GM21717 (cell line): ENCODE results near the gene PSMD5.
A peak's percentile ranks its signal among the peaks of the same experiment; 100 is the strongest.
"Not testable (repeated sequence)": the region's sequence is repeated elsewhere in the genome, so short reads cannot be mapped to it uniquely, and the experiment has no call there.

Experiments used
- ATAC-seq: cut with Tn5 transposase; IDR thresholded peaks from one replicate; pipeline ENCODE4 v1.9.1; 2021; ENCODE audit warnings: mild to moderate bottlenecking, moderate library complexity; ENCODE audit not compliant: unreplicated experiment

The PSMD5 gene

DNA sequence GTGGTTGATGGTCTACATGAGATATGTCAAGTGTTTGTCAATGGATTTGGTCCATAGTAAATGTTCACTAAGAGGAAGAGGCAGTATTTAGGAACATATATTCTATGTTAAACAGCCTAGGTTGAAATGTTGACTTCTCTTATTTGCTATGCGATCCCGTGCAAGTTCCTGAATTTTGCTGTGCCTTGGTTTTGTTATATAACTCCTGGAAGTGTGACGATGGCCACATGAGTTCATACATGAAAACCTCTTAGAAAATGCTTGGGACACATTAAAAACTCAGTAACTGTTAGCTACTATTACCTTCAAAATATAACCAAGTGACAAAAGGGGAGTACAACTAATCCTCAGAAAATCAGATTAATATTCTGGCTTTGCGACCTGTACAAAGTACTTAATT, 27.6 kb downstream of the PSMD5 start:
- no peak for ATAC-seq

DNA sequence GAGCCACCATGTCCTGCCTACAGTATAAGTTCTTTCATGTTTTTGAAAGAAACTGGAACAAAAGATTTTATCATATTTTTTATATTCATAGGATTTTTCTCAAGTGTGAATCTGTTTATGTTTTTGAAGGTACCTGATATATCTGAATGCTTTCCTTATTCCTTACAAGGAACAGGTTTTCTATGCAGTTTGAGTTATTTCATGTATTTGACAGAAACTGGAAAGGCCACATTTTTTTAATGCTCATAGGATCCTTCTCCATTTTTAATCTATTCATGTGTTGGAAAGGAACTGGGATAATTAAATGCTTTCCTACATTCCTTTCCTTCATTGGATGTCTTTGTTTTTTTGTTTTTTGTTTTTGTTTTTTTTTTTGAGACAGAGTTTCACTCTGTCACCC, 33.8 kb downstream of the PSMD5 start:
- no peak for ATAC-seq

DNA sequence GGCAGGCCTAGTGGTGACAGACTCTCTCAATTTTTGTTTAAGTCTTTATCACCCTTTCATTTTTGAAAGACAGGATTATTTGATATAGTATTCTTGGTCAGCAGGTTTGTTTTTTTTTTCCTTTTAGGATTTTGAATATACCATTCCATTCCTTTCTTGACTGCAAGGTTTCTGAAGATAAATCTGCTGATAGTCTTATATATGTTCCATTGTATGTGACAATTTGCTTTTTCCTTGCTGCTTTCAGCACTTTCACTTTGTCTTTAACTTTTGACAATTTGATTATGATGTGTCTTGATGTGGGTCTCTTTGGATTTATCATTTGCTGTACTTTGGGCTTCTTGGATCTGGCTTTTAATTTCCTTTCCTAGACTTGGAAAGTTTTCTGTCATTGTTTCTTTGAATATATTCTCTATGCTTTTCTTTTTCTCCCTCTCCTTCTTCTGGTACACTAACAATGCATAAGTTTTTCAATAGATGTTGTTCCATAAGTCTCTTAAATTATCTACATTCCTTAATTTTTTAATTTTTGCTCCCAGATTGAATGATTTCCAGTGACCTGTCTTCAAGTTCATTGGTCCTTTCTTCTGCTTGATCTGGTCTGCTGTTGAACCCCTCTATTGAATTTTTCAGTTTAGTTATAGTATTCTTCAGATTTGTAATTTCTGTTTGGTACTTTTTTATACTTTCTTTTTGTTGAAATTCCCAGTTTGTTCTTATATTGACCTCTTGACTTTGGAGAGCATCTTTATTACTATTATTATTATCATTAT, 34.9 kb downstream of the PSMD5 start:
- no peak for ATAC-seq

DNA sequence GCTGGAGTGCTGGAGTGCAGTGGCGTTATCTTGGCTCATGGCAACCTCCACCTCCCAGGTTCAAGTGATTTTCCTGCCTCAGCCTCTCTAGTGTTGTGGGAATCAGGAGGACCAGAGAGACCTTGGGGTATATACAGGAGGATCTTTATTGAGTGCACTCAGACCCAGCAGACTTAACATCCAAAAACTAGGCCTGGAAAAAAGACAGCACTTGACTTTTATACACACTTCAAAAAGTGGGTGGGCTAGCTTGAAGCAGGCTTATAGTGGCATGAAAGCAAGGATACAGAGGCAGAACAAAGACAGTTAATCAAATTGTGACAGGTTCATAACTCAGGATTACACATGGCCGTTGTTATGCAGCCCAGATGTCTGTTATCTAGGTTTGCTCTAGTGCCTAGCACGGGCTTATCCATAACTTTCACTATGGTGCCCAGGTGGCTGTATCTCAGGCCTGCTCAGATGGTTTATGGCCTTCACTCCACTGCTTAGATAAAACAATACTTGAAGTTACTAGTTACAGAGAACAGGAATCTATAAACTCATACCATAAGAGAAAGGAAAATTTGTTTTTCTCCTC, 37.8 kb downstream of the PSMD5 start:
- ATAC-seq = not testable (repeated sequence)

DNA sequence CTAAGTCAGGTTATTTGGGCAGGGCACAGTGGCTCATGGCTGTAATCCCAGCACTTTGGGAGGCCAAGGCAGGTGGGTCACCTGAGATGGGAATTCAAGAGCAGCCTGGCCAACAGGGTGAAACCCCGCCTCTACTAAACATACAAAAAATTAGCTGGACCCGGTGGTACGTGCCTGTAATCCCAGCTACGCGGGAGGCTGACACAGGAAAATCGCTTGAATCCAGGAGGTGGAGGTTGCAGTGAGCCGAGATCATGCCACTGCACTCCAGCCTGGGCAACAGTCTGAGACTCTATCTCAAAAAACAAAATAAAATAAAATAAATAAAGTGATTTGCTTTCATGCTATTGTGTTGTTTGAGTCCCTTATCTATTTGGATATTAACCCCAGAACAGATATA, 41.3 kb downstream of the PSMD5 start:
- no peak for ATAC-seq

DNA sequence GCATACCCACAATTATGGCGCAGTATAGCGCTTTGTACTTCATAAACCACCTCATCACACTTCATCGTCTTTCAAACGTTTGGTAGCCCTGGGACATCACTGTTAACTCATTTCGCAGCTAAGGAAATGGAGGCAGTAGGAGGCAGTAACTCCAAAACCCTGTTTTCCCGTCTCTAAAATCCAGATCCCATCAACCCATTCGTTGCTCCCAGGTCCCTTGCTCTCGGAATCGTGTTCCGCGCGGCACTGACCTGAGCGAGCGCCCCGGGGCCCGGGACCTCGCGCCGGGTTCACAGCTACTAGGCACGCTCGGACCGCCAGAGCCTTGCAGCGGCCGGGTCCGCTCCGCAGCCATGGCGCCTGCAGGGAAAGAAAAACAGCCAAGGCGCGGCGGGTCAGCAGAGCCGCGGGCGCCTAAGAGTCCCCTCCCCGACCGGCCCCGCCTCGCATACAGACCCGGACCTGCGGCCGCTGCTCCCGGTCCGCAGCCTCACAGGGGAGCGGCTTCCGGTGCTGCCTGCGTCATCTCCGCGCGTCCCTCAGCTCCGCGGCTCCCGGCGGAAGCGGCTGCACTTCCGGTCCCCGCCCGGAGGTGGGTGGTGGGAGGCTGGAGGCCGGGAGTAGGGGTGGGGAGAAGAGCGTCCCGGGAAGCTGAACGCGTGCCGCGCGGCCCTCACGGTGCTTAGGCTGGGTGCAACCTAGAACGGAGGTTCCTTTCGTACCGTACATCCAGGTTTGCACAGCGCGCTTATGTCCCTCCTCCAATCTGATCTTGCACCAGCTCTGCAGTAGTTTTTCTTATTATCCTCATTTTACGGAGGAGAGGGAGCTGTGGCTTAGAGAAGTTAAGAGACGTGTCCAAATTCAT, 49.6 kb downstream of the PSMD5 start, which contains the start of gene FBXW2:
TSS of gene FBXW2 (minus strand) at position 519 of the 868 bp plus-strand sequence. CDS start 5,158 bp downstream, outside the sequence.
- peak; percentile 91 for ATAC-seq

DNA sequence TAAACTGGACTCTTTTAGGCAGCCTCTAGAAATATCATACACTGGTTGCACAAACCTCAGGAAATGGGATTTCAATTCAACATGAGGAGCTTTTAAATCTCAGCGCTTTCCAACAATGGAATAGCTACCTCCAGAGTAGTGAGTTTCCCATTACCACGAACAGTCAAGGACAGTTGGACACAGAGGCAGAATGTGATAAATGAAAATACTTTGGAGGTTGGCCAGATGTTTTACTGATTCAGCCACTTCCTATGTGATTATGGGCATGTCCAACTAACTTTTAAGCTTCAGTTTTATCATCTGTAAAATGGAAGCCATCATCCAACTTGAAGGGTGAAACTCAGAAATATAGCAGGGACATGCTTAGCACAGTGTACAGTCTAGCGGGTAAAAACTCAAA, 51.6 kb downstream of the PSMD5 start:
- ATAC-seq = no peak

DNA sequence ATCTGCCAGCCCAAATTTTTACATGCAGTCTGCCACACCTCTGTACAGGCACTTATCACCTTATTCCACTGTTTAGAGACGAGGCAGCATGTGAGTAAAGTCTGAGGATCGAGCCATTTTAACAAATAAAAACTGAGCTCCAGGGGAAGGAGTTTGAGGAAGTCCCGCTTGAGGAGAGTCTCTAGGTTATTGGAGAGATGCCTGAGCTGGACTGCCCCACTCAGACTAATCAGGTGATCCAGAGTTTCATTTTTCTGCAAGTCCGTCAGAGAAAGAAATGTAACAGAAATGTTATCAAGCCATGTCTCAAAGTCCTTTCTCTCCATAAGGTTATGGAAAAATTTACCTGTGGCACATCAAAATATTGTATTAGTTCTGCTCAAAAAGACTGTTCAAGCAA, 54.8 kb downstream of the PSMD5 start:
- ATAC-seq = no peak

DNA sequence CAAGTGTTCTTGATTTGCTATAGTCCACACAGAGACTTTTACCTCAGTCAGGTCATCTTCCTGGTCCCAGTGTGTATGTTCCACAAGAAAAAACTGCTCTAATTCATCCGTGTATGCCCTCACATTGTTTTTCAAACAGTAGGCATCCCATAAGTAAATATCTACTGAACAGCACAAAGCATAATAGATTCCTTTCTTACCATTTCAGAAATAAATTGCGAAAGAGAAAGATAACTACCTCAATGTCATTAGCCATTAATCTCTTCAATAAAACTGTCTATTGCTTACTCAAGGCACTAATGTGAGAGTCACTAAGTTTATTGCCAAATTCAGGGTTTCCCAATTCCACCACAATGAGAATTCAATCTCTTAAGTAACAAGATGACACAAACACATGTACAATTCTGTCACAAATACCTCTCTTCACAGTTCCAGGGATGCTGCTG, 59.1 kb downstream of the PSMD5 start:
- ATAC-seq = no peak

DNA sequence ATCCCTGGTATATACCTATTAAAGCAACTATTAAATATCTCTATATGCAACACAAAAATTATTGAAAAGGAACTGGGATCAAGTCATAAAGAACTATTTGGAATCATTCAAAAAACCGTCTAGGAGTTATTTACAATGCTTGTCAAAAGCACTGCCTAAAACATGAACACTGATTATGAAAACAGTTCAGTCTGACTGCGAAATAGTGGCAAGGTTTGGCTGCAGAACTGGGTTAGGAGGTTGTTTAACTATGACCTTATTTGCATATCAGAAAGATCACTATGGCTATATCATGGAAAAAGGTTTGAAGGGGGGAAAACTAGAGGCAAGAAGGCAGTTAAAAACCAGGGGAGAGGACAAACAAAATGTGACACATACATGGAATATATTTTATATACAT, 61.5 kb downstream of the PSMD5 start:
- no peak for ATAC-seq

DNA sequence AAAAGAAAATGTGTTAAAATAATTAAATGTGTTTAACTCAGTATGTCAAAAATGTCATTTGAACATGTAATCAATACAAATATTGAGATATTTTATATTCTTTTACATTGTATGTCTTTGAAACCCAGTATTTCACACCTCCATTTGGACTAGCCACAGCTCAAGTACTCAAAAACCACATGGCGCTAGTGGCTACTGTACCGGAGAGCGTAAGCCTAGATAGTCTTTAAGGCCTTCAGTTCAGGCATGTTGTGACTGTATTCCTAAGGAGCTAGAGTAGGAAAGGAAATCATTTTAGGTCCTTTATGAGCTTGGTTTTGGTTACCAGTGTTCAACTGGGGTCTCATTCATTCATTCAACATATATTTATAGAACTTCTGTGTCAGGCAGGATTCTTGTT, 62.4 kb downstream of the PSMD5 start:
- no peak for ATAC-seq

DNA sequence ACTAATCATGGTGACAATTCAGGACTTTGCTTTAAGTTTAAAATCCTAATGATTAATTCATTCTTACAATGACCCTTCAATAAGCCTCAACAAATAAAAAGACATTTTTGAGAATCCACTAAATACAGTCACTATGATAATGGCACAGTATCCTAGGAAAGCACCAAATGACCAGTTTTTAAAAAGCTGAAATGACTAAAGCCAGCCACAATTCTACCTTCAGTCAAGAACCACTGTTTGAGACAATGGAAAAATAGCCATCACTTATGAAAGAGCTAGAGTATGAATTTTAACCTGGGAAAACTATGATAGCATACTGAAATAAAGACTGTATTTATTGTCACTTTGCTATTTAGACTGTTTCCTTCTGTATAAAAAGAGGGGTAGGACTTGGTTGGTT, 63.5 kb downstream of the PSMD5 start:
- ATAC-seq = no peak

DNA sequence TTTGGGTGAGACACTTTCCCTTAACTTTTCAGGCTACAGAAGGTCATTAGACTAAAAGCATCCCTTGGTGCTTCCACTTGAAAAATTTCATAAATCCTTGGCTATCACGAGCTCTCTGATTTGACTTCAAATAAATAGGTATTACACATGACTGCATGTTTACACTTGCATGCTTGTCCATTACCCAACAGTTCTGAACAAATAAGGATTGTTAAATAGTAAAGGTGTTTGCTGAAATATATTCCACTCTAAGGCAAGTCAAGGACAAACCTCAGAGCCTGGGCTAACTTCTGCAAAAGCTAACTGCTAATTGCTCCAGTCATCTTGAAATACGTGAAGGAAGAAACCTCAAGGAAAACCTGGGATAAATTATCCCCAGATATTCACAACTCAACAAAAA, 64.0 kb downstream of the PSMD5 start:
- ATAC-seq = no peak

DNA sequence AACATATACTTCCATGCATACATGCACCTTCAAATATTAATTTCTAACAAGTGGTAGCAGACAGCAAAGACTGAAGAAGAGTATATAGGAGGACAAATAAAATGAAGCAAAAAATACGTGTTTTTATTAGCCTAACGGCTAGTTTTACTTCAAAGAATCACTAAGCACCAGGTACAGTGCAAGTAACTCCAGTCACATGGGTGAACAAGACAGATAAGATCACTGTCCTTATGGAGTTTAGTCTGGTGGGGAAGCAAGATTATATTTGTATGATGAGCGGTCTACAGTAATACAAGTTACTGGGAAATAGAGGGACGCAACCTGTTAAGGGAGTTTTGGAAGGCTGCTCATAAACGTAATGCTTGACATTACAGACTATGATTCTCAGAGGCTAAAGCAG, 65.5 kb downstream of the PSMD5 start:
- ATAC-seq = no peak

DNA sequence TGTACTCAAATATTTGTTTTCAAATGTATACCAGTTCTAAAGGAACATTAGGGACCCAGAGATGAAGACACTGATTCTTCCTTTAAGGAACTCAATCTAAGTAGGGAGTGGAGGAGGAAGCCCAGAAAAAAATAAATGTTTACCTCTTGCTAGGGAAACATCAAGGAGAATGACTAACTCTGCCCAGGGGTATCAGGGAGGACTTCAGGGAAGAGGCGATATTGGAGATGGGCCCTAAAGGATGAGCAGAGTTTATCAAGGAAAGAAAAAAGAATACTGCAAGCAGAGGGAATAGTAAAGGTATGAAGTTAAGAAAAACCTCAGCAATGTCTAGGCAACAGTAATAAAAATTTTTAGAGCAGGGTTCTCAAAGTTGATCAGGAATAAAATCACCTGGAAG, 65.9 kb downstream of the PSMD5 start:
- no peak for ATAC-seq

DNA sequence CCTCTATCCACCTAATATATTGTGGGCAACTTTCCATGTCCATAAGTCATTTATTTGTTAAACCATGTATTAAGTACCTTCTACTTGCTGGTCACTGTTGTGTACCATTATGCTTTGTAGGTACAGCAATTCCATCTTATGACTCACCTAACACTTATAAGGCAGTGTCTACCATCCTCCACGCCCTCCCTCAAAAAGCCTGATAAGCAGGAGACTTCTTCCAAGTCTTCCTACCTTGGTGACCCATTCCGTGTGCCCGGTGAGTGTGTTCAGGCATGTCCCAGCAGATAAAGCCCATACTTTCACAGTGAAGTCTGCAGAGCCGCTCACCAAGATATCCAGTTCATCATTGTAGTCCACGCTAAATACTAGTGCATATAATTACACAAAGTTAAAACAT, 66.9 kb downstream of the PSMD5 start:
- ATAC-seq = no peak

DNA sequence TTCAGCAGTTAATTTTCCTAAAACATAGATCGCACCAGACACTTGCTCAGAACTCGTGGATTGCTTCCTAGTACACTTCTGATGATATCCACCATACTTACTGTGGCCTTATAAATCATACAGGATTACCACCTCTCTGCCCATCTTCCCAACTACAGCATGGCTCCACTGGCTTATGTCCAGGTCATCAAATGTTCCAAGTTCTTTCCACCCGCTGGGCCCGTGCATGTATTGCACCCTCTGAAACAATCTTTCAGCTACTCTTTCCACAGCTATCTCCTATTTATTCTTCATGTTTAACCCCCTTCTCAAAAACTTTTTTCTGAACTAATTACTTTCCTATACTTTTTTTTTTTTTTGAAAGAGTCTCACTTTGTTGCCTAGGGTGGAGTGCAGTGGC, 68.0 kb downstream of the PSMD5 start:
- no peak for ATAC-seq

DNA sequence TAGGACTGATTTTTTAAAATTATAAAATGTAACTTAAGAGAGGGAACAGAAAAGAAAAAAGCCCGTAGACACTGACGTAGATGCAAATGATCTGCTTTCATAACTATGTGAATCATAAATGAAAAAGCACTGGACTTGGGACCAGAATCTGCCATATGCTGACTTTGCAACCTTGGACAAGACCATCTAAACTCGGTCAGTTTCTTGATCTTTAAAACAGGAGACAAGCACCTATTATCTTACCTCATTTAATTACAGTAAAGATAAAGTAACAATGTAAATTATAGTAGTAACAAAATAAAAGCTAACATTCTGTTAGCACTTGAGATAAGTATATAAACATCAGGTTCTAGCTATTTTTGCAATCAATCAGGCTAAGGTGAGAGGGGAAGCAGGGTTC, 69.5 kb downstream of the PSMD5 start:
- no peak for ATAC-seq

DNA sequence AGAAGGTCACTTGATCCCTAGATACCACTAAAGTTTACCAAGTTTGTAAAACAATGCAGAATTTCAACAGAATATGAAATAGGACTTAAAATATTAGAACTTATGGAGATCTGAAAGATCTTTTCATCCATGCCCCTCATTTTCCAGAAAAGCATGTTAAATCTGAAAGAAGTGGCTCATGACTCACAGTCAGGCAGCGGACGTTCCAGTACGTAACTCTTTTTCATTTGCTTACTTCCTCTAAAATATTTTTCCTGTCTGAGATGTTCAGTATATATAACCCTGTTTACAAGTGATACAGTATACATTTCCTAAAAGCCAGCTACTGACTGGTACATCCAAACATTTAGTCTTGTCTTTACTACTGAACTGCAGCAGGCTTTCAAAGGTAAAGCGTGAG, 71.8 kb downstream of the PSMD5 start:
- ATAC-seq = no peak

DNA sequence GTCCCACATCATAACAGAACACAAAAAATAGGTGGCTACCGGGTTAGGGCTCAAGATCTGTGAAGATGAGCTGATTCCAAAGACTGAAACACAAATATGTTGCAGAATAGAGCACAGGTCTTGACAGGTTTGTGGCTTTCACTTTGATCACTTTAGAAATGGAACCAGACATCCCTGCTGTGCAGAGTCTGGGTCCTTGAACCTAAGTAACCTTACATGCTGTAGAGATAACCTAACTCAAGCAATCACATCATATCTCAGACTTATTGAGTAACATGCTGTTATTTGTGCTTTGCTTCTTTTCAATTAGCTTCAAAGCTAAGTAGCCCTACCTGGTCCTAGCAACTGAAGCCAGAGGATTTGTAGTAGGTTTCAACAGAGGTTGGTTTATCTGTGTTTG, 73.8 kb downstream of the PSMD5 start:
- no peak for ATAC-seq

DNA sequence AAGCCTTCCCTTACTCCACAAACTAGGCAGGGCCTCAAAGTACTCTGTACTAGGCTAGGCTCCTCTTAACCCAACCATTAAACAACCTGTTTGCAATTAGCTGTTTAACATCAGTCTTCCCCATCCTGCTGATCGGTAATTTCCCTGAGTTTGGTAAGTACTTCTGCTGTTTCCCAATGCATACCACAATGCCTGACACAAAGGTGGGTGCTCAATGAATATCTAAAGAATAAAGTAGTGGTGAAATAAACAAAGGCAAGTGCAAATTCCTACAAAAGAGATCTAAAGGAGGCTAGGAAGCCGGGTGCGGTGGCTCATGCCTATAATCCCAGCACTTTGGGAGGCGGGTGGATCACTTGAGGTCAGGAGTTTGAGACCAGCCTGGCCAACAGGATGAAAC, 74.5 kb downstream of the PSMD5 start:
- ATAC-seq = no peak

DNA sequence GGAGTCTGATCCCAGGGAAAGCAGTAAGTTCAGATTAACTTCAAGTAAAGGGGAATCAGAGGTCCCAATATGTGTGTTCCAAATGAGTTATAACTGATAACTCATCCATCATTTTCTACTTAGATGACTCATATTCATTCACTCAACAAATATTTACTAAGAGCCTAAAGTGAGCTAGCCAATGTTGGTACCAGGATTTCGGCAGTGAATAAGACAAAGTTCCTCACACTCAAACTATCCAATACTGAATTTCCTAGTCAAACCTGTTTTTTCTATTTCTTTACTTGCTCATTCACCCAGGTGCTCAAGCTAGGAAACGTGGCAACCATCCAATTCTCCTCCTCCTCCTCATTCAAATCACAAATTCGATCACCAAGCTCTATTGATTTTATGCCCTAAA, 75.3 kb downstream of the PSMD5 start:
- ATAC-seq = no peak
